Ectodermal cell (in vitro differentiated cells): ENCODE data around the gene ITPKA.

Source experiments
- H3K27ac ChIP-seq: 2 replicates; pipeline ENCODE4 v1.7.0; 2013; ENCODE audit warnings: mild to moderate bottlenecking, low read depth, low read length; ENCODE audit not compliant: insufficient read depth, poor library complexity, severe bottlenecking
- H3K27me3 ChIP-seq: 2 replicates; pipeline ENCODE4 v1.7.0; 2013; ENCODE audit warnings: mild to moderate bottlenecking, low read length; ENCODE audit not compliant: insufficient read depth, control insufficient read depth, poor library complexity, severe bottlenecking
- H3K36me3 ChIP-seq: one replicate; pipeline ENCODE4 v1.7.0; 2013; ENCODE audit warnings: low read length; ENCODE audit not compliant: control insufficient read depth, insufficient read depth
- H3K4me1 ChIP-seq: one replicate; pipeline ENCODE4 v1.7.0; 2013; ENCODE audit warnings: low read length; ENCODE audit not compliant: control insufficient read depth, insufficient read depth
- H3K4me3 ChIP-seq: 2 replicates; pipeline ENCODE4 v1.7.0; 2013; ENCODE audit warnings: low read depth, low read length, control low read depth; ENCODE audit not compliant: insufficient read depth
- H3K9me3 ChIP-seq: 2 replicates; pipeline ENCODE4 v1.7.0; 2013; ENCODE audit warnings: mild to moderate bottlenecking, low read length, moderate library complexity; ENCODE audit not compliant: control insufficient read depth
- WGBS, 2 experiments: methylation state at CpG; one replicate each; pipeline ENCODE4 v1.1.7; 2013; ENCODE audit warnings: missing lambda C conversion rate in 2 of 2; 5-methylcytosine and 5-hydroxymethylcytosine counted together

ITPKA gene

GRCh38 chr15:41476416-41477048 lies 17.1 kb upstream of the ITPKA start:
- Histone ChIP-seq H3K27ac (no peak overlapping the region), H3K4me1 (no peaks in the 10 kb centered on the region)
- WGBS, 2 experiments = 96 to 98% methylated on average over 5 of the region's 5 CpGs

GRCh38 chr15:41480396-41481140 lies 13.1 kb upstream of the ITPKA start:
- Histone ChIP-seq H3K36me3 (peaks cover 52% of the 10 kb centered on the region), H3K27me3 (no peaks in the 10 kb centered on the region), H3K4me1 (no peaks in the 10 kb centered on the region), H3K27ac (no peak overlapping the region), H3K4me3 (no peak overlapping the region), H3K9me3 (no peaks in the 10 kb centered on the region)
- WGBS, 2 experiments = 94 to 96% methylated on average over 12 of the region's 12 CpGs

More at GRCh38 chr15:41476416-41477048, 17.1 kb upstream of the ITPKA start:
- Histone ChIP-seq H3K9me3 (no peaks in the 10 kb centered on the region), H3K27me3 (no peaks in the 10 kb centered on the region), H3K36me3 (peaks cover 68% of the 10 kb centered on the region), H3K4me3 (no peak overlapping the region)

- Histone ChIP-seq H3K4me1 (no peaks in the 10 kb centered on the region), H3K27me3 (no peaks in the 10 kb centered on the region), H3K4me3 (no peak overlapping the region), H3K36me3 (peaks cover 35% of the 10 kb centered on the region), H3K9me3 (no peaks in the 10 kb centered on the region), H3K27ac (no peak overlapping the region)
- 95 to 97% methylated on average over 9 of the region's 9 CpGs for WGBS, 2 experiments
Measured at GRCh38 chr15:41482110-41482877, 11.4 kb upstream of the ITPKA start.

- peaks cover 34% of the 10 kb centered on the region for H3K36me3 ChIP-seq
- no peak overlapping the region for H3K4me3 ChIP-seq
- no peak overlapping the region for H3K27ac ChIP-seq
- no peaks in the 10 kb centered on the region for H3K27me3 ChIP-seq
- no peaks in the 10 kb centered on the region for H3K9me3 ChIP-seq
- H3K4me1 ChIP-seq = no peaks in the 10 kb centered on the region
Measured at GRCh38 chr15:41483115-41483514, 10.6 kb upstream of the ITPKA start.

- no peaks in the 10 kb centered on the region for H3K4me1 ChIP-seq
- peaks cover 33% of the 10 kb centered on the region for H3K36me3 ChIP-seq
- no peaks in the 10 kb centered on the region for H3K9me3 ChIP-seq
- H3K4me3 ChIP-seq = no peak overlapping the region
- H3K27me3 ChIP-seq = no peaks in the 10 kb centered on the region
- no peak overlapping the region for H3K27ac ChIP-seq
- 93 to 94% methylated on average over 2 of the region's 2 CpGs for WGBS, 2 experiments
Measured at GRCh38 chr15:41483519-41483918, 10.2 kb upstream of the ITPKA start.

GRCh38 chr15:41484937-41485625 lies 8.6 kb upstream of the ITPKA start:
- no peak overlapping the region for H3K4me3 ChIP-seq
- H3K4me1 ChIP-seq = no peaks in the 10 kb centered on the region
- H3K27me3 ChIP-seq = peaks cover under 1% of the 10 kb centered on the region
- peaks cover 19% of the 10 kb centered on the region for H3K36me3 ChIP-seq
- WGBS, 2 experiments = 88 to 91% methylated on average over 11 of the region's 11 CpGs
- no peaks in the 10 kb centered on the region for H3K9me3 ChIP-seq
- no peak overlapping the region for H3K27ac ChIP-seq

GRCh38 chr15:41486286-41486685 lies 7.4 kb upstream of the ITPKA start:
- H3K27ac ChIP-seq = no peak overlapping the region
- no peaks in the 10 kb centered on the region for H3K9me3 ChIP-seq
- peaks cover 12% of the 10 kb centered on the region for H3K27me3 ChIP-seq
- H3K36me3 ChIP-seq = peaks cover 8% of the 10 kb centered on the region
- no peaks in the 10 kb centered on the region for H3K4me1 ChIP-seq
- WGBS, 2 experiments = 94% methylated on average over 43 of the region's 43 CpGs
- no peak overlapping the region for H3K4me3 ChIP-seq

GRCh38 chr15:41487381-41487780 lies 6.3 kb upstream of the ITPKA start:
- no peak overlapping the region for H3K27ac ChIP-seq
- H3K4me1 ChIP-seq = no peaks in the 10 kb centered on the region
- no peaks in the 10 kb centered on the region for H3K36me3 ChIP-seq
- H3K27me3 ChIP-seq = peaks cover 23% of the 10 kb centered on the region
- WGBS, 2 experiments = 89 to 93% methylated on average over 9 of the region's 9 CpGs
- H3K4me3 ChIP-seq = no peak overlapping the region
- no peaks in the 10 kb centered on the region for H3K9me3 ChIP-seq

GRCh38 chr15:41487802-41488201 lies 5.9 kb upstream of the ITPKA start:
- H3K36me3 ChIP-seq = no peaks in the 10 kb centered on the region
- H3K4me1 ChIP-seq = no peaks in the 10 kb centered on the region
- H3K4me3 ChIP-seq = no peak overlapping the region
- no peak overlapping the region for H3K27ac ChIP-seq
- WGBS, 2 experiments = 92 to 97% methylated on average over 2 of the region's 2 CpGs
- H3K27me3 ChIP-seq = peaks cover 28% of the 10 kb centered on the region
- no peaks in the 10 kb centered on the region for H3K9me3 ChIP-seq

GRCh38 chr15:41489641-41490040 lies 4.0 kb upstream of the ITPKA start:
- WGBS, 2 experiments = 87 to 99% methylated on average over 2 of the region's 2 CpGs
- H3K4me3 ChIP-seq = no peak overlapping the region
- H3K9me3 ChIP-seq = no peaks in the 10 kb centered on the region
- no peaks in the 10 kb centered on the region for H3K36me3 ChIP-seq
- no peak overlapping the region for H3K27ac ChIP-seq
- peaks cover 46% of the 10 kb centered on the region for H3K27me3 ChIP-seq
- H3K4me1 ChIP-seq = peaks cover 1% of the 10 kb centered on the region
